Limb (tissue), 2 donors: ENCODE measurements around the gene CCDC33.
"Not testable (repeated sequence)": the region's sequence is repeated elsewhere in the genome, so short reads cannot be mapped to it uniquely, and the experiment has no call there.

Experiments used
- DNase-seq, 2 donors: peaks; one replicate each; pipeline ENCODE4 v3.0.0-alpha.2; 2016; ENCODE audit errors: extremely low spot score in 2 of 2

Gene CCDC33

DNA sequence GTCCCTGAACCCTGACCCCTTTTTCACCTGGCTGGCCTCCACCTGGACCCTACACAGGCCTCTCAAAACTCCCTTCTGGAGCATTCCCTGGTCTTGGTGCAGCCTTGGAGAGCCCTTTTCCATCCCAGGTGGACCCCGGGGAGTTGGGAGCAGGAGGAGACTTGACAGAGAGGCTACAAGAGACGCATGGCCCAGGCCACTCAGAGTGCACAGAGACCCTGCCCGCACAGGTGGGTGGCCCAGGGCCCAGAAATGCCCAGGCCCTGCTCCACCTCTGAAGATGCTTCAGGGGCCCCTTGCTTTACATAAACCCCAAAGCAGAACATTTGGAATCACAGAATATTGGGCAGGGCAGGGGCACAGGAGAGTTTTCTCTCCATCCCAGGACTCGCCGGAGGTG, 97.0 kb downstream of the CCDC33 start:
- DNase-seq = no peak

DNA sequence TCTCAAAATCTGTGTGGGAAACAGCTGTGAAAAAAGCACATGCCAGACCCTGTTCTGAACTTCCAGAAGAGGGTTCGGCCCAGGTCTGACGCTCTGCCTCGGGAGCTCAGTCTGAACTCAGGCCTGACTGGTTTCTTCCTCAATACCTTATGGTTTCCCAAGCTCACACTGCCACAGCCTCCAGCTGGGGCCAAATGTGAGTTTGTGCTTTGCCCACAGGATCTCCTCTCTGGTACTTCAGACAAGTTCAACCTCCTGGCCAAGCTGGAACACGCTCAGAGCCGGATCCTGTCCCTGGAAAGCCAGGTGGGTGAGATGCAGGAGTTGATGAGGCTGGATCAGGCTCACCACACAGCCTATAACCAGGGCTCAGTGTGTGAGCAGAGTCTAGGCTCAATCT, 97.5 kb downstream of the CCDC33 start:
- DNase-seq = no peak

- DNase-seq = no peak
These were observed 98.0 kb downstream of the CCDC33 start for GRCh38 chr15:74334127-74334526.

- DNase-seq = no peak
These were observed 99.3 kb downstream of the CCDC33 start for GRCh38 chr15:74335396-74335795.

- DNase-seq = no peak
These were observed 100.2 kb downstream of the CCDC33 start for GRCh38 chr15:74336061-74337005.

GRCh38 chr15:74337146-74337545, 101.0 kb downstream of the CCDC33 start:
- DNase-seq = no peak

- DNase-seq = no peak
These were observed 101.6 kb downstream of the CCDC33 start for GRCh38 chr15:74337607-74338211.

- no peak for DNase-seq
These were observed 102.5 kb downstream of the CCDC33 start for GRCh38 chr15:74338676-74339075.

DNA sequence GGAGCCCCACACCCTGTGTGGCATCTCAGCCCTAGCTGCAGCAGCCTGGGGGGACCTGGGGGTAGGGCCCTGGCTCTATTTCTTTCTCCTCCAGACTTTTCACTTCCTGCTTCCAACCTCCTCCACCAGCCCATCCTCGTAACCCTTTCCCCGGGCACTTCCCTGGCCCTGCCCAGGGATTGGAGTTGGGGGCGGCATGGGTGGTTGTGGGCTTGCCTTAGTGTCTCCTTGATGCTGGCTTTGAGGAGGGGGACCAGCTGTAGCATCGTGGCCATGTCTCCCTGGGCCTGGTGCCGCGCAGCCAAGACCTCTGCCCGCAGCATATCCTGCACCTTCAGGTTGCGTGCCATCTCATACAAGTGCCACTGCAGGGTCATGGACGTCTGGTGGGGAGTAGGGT, 103.2 kb downstream of the CCDC33 start:
- no peak for DNase-seq

GRCh38 chr15:74340150-74340549, 104.0 kb downstream of the CCDC33 start:
- no peak for DNase-seq

- DNase-seq = no peak
These were observed 107.1 kb downstream of the CCDC33 start for GRCh38 chr15:74343127-74343796.

DNA sequence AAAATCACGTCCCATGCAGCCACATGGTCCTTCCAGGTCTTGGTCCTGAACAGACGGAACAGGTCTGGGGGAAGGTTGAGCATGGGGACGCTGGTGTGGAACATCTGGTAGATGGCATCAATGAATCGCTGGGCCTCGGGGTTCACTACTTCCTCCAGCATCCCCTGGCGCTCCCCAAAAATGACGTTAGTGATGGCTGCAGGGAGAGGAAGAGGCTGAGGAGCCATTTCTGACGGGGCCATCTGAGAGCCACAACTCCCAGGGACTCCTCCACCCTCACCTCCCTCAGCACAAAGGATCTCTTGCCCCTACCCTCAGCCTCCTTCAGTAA, 107.6 kb downstream of the CCDC33 start:
- DNase-seq = no peak

GRCh38 chr15:74345051-74345450, 108.9 kb downstream of the CCDC33 start:
- DNase-seq = no peak

- no peak for DNase-seq
These were observed 111.7 kb downstream of the CCDC33 start for GRCh38 chr15:74347757-74348250.

DNA sequence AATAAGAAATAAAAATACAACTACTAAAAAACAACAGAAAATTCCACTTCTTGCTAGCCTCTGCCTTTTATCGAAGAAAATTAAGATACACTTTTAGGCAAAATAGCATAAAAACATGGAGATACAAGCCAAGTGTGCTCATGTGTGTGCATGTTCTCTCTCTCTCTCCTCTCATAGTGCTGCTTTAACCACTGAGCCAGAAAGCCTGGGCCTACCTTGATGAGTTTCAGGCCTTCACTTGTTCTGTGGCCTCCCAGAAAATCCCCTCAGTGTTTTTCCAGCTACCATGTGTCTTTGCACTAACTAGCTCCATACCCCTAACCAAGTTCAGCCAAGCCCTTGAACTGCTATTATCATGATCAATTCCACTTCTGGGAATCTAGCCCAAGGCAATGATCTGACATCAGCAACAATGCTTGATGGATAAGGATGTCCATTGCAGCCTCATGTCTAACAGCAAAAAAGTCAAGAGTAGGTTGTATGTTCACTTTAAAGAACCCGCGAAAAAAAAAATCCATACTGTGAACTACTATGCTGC, 113.2 kb downstream of the CCDC33 start:
- DNase-seq = no peak

- DNase-seq = no peak
These were observed 114.5 kb downstream of the CCDC33 start for GRCh38 chr15:74350295-74351275.

- no peak for DNase-seq
These were observed 115.5 kb downstream of the CCDC33 start for GRCh38 chr15:74351670-74352069.

- DNase-seq = no peak
These were observed 116.3 kb downstream of the CCDC33 start for GRCh38 chr15:74352393-74352910.

DNA sequence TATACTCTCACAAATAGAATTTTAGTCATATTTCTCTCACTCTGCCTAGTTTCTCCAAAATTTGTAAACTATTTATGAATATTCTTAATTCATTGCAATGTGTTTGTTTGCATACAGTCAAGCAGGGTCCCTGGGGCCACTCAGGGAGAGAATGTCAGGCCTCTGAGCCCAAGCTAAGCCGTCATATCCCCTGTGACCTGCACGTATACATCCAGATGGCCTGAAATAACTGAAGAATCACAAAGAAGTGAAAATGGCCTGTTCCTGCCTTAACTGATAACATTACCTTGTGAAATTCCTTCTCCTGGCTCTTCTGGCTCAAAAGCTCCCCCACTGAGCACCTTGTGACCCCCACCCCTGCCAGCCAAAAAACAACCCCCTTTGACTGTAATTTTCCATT, 117.9 kb downstream of the CCDC33 start:
- DNase-seq = not testable (repeated sequence)

DNA sequence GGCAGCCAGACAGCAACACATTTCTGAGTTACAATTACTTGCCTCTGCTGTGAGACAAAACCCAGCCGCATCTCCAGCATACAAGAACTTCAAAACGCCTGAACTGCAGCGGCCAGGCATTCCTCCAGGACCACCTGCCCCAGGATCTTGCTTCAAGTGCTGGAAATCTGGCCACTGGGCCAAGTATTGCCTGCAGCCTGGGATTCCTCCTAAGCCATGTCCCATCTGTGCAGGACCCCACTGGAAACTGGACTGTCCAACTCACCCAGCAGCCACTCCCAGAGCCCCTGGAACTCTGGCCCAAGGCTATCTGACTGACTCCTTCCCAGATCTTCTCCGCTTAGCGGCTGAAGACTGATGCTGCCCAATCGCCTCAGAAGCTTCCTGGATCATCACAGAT, 119.9 kb downstream of the CCDC33 start:
- not testable (repeated sequence) for DNase-seq

DNA sequence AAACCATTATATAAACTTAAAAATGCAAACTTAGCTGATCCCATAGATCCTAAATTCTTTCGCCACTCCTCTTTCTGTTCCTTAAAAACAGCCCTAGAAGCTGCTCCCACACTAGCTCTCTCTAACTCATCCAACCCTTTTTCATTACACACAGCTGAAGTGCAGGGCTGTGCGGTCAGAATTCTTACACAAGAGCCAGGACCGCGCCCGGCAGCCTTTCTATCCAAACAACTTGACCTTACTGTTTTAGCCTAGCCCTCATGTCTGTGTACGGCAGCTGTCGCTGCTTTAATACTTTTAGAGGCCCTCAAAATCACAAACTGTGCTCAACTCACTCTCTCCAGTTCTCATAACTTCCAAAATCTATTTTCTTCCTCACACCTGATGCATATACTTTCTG, 121.4 kb downstream of the CCDC33 start:
- not testable (repeated sequence) for DNase-seq
